Ascending aorta (tissue), 2 donors: Measurements from ENCODE around the gene TNFAIP8L3. TPM values are rescaled to one million over a fixed set of nuclear protein-coding genes. Genes with fewer than 3 reads are reported as not detected.

ENCODE experiments used
- DNase-seq, 2 donors: peaks; one replicate each; pipeline ENCODE4 v3.0.0-alpha.2; 2019; ENCODE audit warnings: low spot score in 2 of 2
- H3K27ac ChIP-seq, 2 donors: fragments of 200-600 bp; sonication (generic); one replicate each; pipeline ENCODE4 v1.5.1; 2016 to 2017; ENCODE audit warnings: mild to moderate bottlenecking in 1 of 2
- H3K27me3 ChIP-seq: fragments of 200-600 bp; sonication (generic); one replicate; pipeline ENCODE4 v1.5.1; 2017
- H3K36me3 ChIP-seq, 2 donors: fragments of 200-600 bp; sonication (generic); one replicate each; pipeline ENCODE4 v1.5.1; 2016
- H3K4me1 ChIP-seq, 2 donors: fragments of 200-600 bp; sonication (generic); one replicate each; pipeline ENCODE4 v1.5.1; 2016 to 2017; ENCODE audit warnings: mild to moderate bottlenecking in 1 of 2
- H3K4me3 ChIP-seq, 2 donors: fragments of 200-600 bp; sonication (generic); one replicate each; pipeline ENCODE4 v1.5.1; 2016 to 2017; ENCODE audit warnings: mild to moderate bottlenecking in 1 of 2
- H3K9me3 ChIP-seq, 2 donors: fragments of 200-600 bp; sonication (generic); one replicate each; pipeline ENCODE4 v1.5.1; 2016
- intact Hi-C: fragments of 100-400 bp; cut with DNase I; formaldehyde crosslinking; loops from one replicate; pipeline ENCODE4 v1.15.1; 2023
- total RNA-seq: library from RNA; depleted of rRNA; stranded (reverse); fragments of >200 nt; gene quantifications from one replicate; pipeline ENCODE4 v1.1.0, GENCODE V29; 2016
- TF ChIP-seq, protein P1 (sequence below), 3 experiments: fragments of 200-600 bp in 2 of 3; fragments of 450-650 bp in 1 of 3; sonication (generic) in 2 of 3; IDR thresholded peaks; one replicate each; pipeline ENCODE4 v1.5.1; 2016 to 2019; ENCODE audit warnings: antibody characterized with exemption in 3 of 3, mild to moderate bottlenecking in 1 of 3, moderate library complexity in 1 of 3

Gene TNFAIP8L3
- total RNA-seq, 1 donor from 2014 or later: 2.6 TPM

DNA sequence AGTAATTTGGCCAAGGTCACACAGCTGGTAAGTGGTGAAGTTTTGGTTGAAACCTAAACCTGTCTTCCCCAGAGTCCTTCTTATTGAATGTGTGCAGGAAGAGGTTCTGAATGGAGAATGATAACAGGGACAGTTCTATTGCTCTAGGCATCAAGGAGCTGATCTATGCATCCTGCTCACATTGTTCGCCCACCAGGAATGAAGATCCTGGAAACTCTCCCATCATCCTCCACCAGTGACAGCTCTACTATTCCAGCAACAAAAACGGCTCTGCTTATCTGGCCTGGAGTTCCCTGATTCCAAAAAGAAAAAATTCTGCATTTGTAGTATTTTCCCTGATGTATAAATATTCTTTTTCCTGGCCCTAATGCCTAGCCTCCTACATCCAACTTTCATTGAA lies 16.4 kb upstream of the TNFAIP8L3 start:
- TF ChIP-seq, protein P1, sequence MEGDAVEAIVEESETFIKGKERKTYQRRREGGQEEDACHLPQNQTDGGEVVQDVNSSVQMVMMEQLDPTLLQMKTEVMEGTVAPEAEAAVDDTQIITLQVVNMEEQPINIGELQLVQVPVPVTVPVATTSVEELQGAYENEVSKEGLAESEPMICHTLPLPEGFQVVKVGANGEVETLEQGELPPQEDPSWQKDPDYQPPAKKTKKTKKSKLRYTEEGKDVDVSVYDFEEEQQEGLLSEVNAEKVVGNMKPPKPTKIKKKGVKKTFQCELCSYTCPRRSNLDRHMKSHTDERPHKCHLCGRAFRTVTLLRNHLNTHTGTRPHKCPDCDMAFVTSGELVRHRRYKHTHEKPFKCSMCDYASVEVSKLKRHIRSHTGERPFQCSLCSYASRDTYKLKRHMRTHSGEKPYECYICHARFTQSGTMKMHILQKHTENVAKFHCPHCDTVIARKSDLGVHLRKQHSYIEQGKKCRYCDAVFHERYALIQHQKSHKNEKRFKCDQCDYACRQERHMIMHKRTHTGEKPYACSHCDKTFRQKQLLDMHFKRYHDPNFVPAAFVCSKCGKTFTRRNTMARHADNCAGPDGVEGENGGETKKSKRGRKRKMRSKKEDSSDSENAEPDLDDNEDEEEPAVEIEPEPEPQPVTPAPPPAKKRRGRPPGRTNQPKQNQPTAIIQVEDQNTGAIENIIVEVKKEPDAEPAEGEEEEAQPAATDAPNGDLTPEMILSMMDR (IDR thresholded peaks at IDR 0.05): no peak
- Histone ChIP-seq H3K9me3 (no peaks in the 10 kb centered on the region), H3K27me3 (no peaks in the 10 kb centered on the region), H3K4me3 (no peak overlapping the region), H3K36me3 (no peaks in the 10 kb centered on the region), H3K27ac (peak overlapping the region; percentile 72 to 92), H3K4me1 (peaks cover 0 to 24% of the 10 kb centered on the region in 2 donors)
- DNase-seq: no peak
- intact Hi-C loops: no loop called here

DNA sequence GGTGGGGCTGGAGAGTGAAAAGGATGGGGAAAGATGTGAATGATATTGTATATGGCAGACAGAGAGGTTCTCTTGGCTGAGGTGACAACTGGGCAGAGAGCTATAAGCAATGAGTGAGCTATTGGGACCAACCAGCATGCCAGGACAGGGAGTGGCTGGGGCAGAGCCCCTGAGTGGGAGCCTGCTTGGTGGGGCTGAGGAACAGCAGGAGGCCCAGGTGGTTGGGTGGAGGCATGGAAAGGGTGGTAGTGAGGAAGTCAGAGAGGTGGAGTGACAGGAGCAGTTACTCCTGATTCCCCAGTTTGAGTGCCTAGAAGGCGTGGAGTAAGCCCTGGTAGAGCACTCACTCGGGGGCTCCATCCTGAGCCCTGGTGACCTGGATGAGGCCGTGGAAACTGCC lies 15.5 kb upstream of the TNFAIP8L3 start:
- TF ChIP-seq, protein P1 (IDR thresholded peaks at IDR 0.05): no peak
- intact Hi-C loops: no loop called here
- Histone ChIP-seq H3K4me1 (peaks cover 0 to 28% of the 10 kb centered on the region in 2 donors), H3K9me3 (no peaks in the 10 kb centered on the region), H3K4me3 (no peak overlapping the region), H3K36me3 (no peaks in the 10 kb centered on the region), H3K27ac (peak overlapping the region; percentile 72 to 92), H3K27me3 (no peaks in the 10 kb centered on the region)
- DNase-seq: no peak

DNA sequence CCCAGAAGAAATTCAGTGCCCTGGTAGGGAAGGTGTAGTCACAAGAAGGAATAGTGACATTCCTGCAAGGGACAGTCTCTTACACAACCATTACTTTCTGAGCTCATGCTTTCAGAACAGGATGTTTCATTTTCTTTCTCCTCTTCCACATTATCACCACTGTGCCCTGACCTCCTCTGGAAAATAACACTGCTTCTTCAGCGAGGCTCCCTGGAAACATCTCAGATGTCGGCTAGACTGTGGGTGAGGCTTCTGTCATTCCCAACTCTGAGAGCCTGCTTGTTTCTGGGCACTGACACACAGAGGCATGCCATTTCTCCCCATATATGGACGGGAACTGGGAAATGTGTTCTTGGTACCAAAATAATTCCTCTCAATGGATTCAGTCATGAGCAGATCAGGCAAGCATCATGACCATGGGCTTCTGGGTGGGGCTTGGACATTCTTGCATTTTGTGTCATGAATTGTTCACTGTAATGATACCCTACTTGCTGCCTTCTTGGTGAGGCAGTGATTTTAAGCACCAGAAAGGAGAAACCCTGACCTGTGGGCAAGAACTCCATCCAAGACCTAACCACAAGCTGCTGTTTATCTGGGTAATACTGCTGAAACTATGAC lies 14.3 kb upstream of the TNFAIP8L3 start:
- Histone ChIP-seq H3K27me3 (no peaks in the 10 kb centered on the region), H3K36me3 (no peaks in the 10 kb centered on the region), H3K27ac (peak overlapping the region; percentile 72 to 92), H3K9me3 (no peaks in the 10 kb centered on the region), H3K4me1 (peaks cover 8 to 31% of the 10 kb centered on the region in 2 donors), H3K4me3 (no peak overlapping the region)
- DNase-seq: peak in 1 of 2 donors; percentile 89
- intact Hi-C loops: no loop called here
- TF ChIP-seq, protein P1 (IDR thresholded peaks at IDR 0.05): no peak

DNA sequence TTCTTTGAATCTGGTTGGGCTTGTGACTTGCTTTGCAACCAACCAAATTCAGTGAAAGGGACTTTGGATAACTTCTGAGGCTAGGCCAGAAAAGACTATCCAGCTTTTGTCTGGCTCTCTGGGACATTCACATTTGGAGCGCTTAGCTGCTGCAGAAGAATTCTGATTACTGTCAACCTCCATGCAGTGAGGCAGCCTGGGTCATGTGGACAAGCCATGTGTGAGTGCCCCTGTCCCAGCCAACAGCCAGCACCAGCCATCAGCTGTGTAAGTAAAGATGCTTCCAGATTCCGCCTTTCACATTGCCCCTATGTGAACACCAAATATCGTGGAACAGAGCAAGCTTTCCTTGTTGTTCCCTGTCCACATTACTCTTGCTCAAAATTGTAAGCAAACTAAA lies 12.9 kb upstream of the TNFAIP8L3 start:
- DNase-seq: no peak
- intact Hi-C loops: no loop called here
- TF ChIP-seq, protein P1 (IDR thresholded peaks at IDR 0.05): no peak
- Histone ChIP-seq H3K9me3 (no peaks in the 10 kb centered on the region), H3K4me3 (no peak overlapping the region), H3K4me1 (peaks cover 8 to 35% of the 10 kb centered on the region in 2 donors), H3K27me3 (no peaks in the 10 kb centered on the region), H3K27ac (no peak overlapping the region), H3K36me3 (no peaks in the 10 kb centered on the region)

DNA sequence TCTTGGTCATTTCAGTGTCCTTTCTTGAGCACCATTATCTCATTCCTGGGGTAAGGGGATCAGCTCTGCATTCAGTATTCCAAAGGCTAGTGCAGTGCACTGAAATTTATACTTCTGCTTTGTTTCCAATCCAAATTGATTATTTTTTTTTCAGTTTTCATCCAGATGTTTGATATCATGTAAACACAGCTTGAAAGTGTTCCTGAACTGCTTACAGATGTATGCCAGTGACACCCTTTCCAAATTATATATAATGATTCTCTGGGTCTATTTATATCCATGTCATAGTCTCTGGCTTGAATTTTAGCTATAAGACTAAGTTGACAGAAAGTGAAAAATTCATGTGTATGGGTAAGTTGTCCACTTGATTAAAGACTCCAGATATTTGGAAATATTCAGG lies 11.8 kb upstream of the TNFAIP8L3 start:
- no peaks in the 10 kb centered on the region for H3K27me3 ChIP-seq
- no peak overlapping the region for H3K27ac ChIP-seq
- no peaks in the 10 kb centered on the region for H3K9me3 ChIP-seq
- no peaks in the 10 kb centered on the region for H3K36me3 ChIP-seq
- DNase-seq: no peak
- TF ChIP-seq, protein P1 (IDR thresholded peaks at IDR 0.05): no peak
- peaks cover 8 to 35% of the 10 kb centered on the region in 2 donors for H3K4me1 ChIP-seq
- no peak overlapping the region for H3K4me3 ChIP-seq
- intact Hi-C loops: no loop called here
